ENCODE data around the gene LRP8. TPM values are rescaled to one million over a fixed set of nuclear protein-coding genes. Genes with fewer than 3 reads are reported as not detected.

LRP8 gene
- total RNA-seq, 1 experiment from 2014 or later: 56.3 TPM

- Histone ChIP-seq H3K36me3 (ENCODE audit: control insufficient read depth in 1 of 2, insufficient read depth in 2 of 2, low read length in 2 of 2) (no peaks in the 10 kb centered on the region), H3K27ac (ENCODE audit: low read depth, low read length) (no peak overlapping the region), H3K9me2 (ENCODE audit: insufficient read depth) (no peaks in the 10 kb centered on the region), H3K4me2 (ENCODE audit: low read length) (no peak overlapping the region), H4K20me1 (ENCODE audit: insufficient read depth) (no peaks in the 10 kb centered on the region), H3K9me3 (ENCODE audit: control insufficient read depth in 1 of 2, insufficient read depth in 1 of 2, low read depth in 1 of 2, low read length in 2 of 2) (no peaks in the 10 kb centered on the region), H3K79me2 (ENCODE audit: insufficient read depth, low read length) (no peaks in the 10 kb centered on the region), H2AFZ (ENCODE audit: low read depth, low read length, poor library complexity, severe bottlenecking) (no peak overlapping the region), H3K4me1 (ENCODE audit: control insufficient read depth in 1 of 2, insufficient read depth in 2 of 2, low read length in 2 of 2) (no peaks in the 10 kb centered on the region), H3K27me3 (ENCODE audit: insufficient read depth, low read length) (no peaks in the 10 kb centered on the region), H3K4me3 (replicated peaks in 1 of 2; ENCODE audit: low read depth in 1 of 2, low read length in 2 of 2) (no peak overlapping the region), H3K9ac (ENCODE audit: low read length) (no peak overlapping the region)
- BruUV-seq (replicated peaks): no TSS peak
- ChIA-PET POLR2A (no interaction called here), CTCF (no interaction called here), RAD21 (ENCODE audit: low non-redundant PET in 1 of 2, low total read pairs in 2 of 2, uncharacterized antibody in 2 of 2, unreplicated experiment in 2 of 2) (no interaction called here)
- intact Hi-C loops (cut with micrococcal nuclease): no loop called here
- TF ChIP-seq EZH2phosphoT487 (IDR thresholded peaks at IDR 0.05; ENCODE audit: borderline replicate concordance): no peak
- TF ChIP-seq POLR2AphosphoS5 (IDR thresholded peaks at IDR 0.05; ENCODE audit: low read depth, low read length): no peak
- no peak for TF ChIP-seq SP1 (IDR thresholded peaks at IDR 0.05; ENCODE audit: low read depth)
- TF ChIP-seq ZFX (IDR thresholded peaks at IDR 0.05): no peak
- TF ChIP-seq SRF (IDR thresholded peaks at IDR 0.05; ENCODE audit: low read depth): no peak
- no peak for TF ChIP-seq CEBPB (IDR thresholded peaks at IDR 0.05; ENCODE audit: low read depth)
- TF ChIP-seq YY1 (IDR thresholded peaks at IDR 0.05; ENCODE audit: extremely low read depth, insufficient replicate concordance, low read depth, low read length): no peak
- TF ChIP-seq JUND (IDR thresholded peaks at IDR 0.05): no peak
- TF ChIP-seq CBX3 (IDR thresholded peaks at IDR 0.05; ENCODE audit: low read depth): no peak
- TF ChIP-seq ZBTB33 (IDR thresholded peaks at IDR 0.05; ENCODE audit: extremely low read depth, insufficient replicate concordance, low read length): no peak
- TF ChIP-seq TCF7L2 (IDR thresholded peaks at IDR 0.05; ENCODE audit: borderline replicate concordance, extremely low read depth, insufficient read depth, insufficient read length): no peak
- no peak for TF ChIP-seq MAX (IDR thresholded peaks at IDR 0.05)
- TF ChIP-seq RAD21 (IDR thresholded peaks at IDR 0.05; ENCODE audit: low read depth): no peak
- TF ChIP-seq POLR2A (IDR thresholded peaks at IDR 0.05; ENCODE audit: borderline replicate concordance, extremely low read depth, insufficient read depth, insufficient read length): no peak
- TF ChIP-seq ATF3 (IDR thresholded peaks at IDR 0.05): no peak
- TF ChIP-seq EGR1 (IDR thresholded peaks at IDR 0.05; ENCODE audit: low read depth): no peak
- TF ChIP-seq ZNF274 (IDR thresholded peaks at IDR 0.05; ENCODE audit: low read depth, low read length): no peak
- DNase-seq (ENCODE audit: low read depth, low spot score): no peak
- no peak for ATAC-seq
These were observed 33.7 kb upstream of the LRP8 start for GRCh38 chr1:53361541-53361961.
